OCI-LY1 (cell line): ENCODE measurements around the gene PARL.

Experiments used
- H2AFZ ChIP-seq: fragments of 200-600 bp; sonication (generic), shearing (Covaris generic); 2 replicates; pipeline ENCODE4 v1.6.0; 2014; ENCODE audit warnings: antibody characterized with exemption, mild to moderate bottlenecking, low read length
- H3F3A ChIP-seq: fragments of 200-600 bp; sonication (generic), shearing (Covaris generic); 2 replicates; pipeline ENCODE4 v1.6.0; 2014; ENCODE audit warnings: mild to moderate bottlenecking, antibody characterized with exemption, low read length, moderate library complexity; ENCODE audit not compliant: insufficient read depth
- H3K27ac ChIP-seq: fragments of 200-600 bp; sonication (generic); 2 replicates; pipeline ENCODE4 v1.5.1; 2014; ENCODE audit warnings: low read length, mixed run types, mild to moderate bottlenecking, low read depth; ENCODE audit not compliant: poor library complexity, severe bottlenecking
- H3K27me3 ChIP-seq: fragments of 200-600 bp; sonication (generic); 2 replicates; pipeline ENCODE4 v1.6.0; 2014; ENCODE audit warnings: antibody characterized with exemption, mild to moderate bottlenecking, low read length, moderate library complexity; ENCODE audit not compliant: insufficient read depth
- H3K36me3 ChIP-seq: fragments of 200-600 bp; sonication (generic); 2 replicates; pipeline ENCODE4 v1.6.1; 2014; ENCODE audit warnings: mild to moderate bottlenecking, antibody characterized with exemption, low read length, moderate library complexity, mixed read lengths; ENCODE audit not compliant: insufficient read depth
- H3K4me1 ChIP-seq: fragments of 200-600 bp; sonication (generic); 2 replicates; pipeline ENCODE4 v1.5.1; 2014; ENCODE audit warnings: mild to moderate bottlenecking, low read length, moderate library complexity; ENCODE audit not compliant: insufficient read depth, severe bottlenecking
- H3K4me2 ChIP-seq: fragments of 200-600 bp; sonication (generic), shearing (Covaris generic); 2 replicates; pipeline ENCODE4 v1.6.1; 2014; ENCODE audit warnings: low read length
- H3K4me3 ChIP-seq: fragments of 200-600 bp; sonication (generic); 2 replicates; pipeline ENCODE4 v1.5.1; 2014; ENCODE audit warnings: low read length, low read depth, mild to moderate bottlenecking, mixed read lengths; ENCODE audit not compliant: poor library complexity, severe bottlenecking
- H3K79me2 ChIP-seq: fragments of 200-600 bp; shearing (Covaris generic); 2 replicates; pipeline ENCODE4 v1.6.1; 2016; ENCODE audit warnings: mixed run types, low read length, mixed read lengths; ENCODE audit not compliant: insufficient read depth
- H3K9ac ChIP-seq: fragments of 200-600 bp; sonication (generic), shearing (Covaris generic); 2 replicates; pipeline ENCODE4 v1.6.1; 2014; ENCODE audit warnings: mild to moderate bottlenecking, low read length, mixed read lengths
- H3K9me2 ChIP-seq: fragments of 200-600 bp; sonication (generic), shearing (Covaris generic); 2 replicates; pipeline ENCODE4 v1.6.1; 2014; ENCODE audit warnings: low read depth, mild to moderate bottlenecking, low read length, mixed read lengths
- H3K9me3 ChIP-seq: fragments of 200-600 bp; shearing (Covaris generic); 2 replicates; pipeline ENCODE4 v1.6.1; 2014; ENCODE audit warnings: low read length, mixed read lengths
- H4K20me1 ChIP-seq: fragments of 200-600 bp; sonication (generic), shearing (Covaris generic); 2 replicates; pipeline ENCODE4 v1.6.0; 2016; ENCODE audit warnings: mild to moderate bottlenecking, low read length; ENCODE audit not compliant: insufficient read depth
- EZH2 ChIP-seq: fragments of 200-600 bp; sonication (generic), shearing (Covaris generic); IDR thresholded peaks from 2 replicates; pipeline ENCODE4 v1.8.0; 2017; ENCODE audit warnings: borderline replicate concordance, mixed run types, mild to moderate bottlenecking, antibody characterized with exemption, low read length, moderate library complexity, mixed read lengths
- TF ChIP-seq, protein P1 (sequence below): fragments of 200-600 bp; sonication (generic), shearing (Covaris generic); IDR thresholded peaks from 2 replicates; pipeline ENCODE4 v1.5.1; 2017; ENCODE audit warnings: mild to moderate bottlenecking, antibody characterized with exemption, low read length, moderate library complexity, mixed read lengths

The PARL gene

DNA sequence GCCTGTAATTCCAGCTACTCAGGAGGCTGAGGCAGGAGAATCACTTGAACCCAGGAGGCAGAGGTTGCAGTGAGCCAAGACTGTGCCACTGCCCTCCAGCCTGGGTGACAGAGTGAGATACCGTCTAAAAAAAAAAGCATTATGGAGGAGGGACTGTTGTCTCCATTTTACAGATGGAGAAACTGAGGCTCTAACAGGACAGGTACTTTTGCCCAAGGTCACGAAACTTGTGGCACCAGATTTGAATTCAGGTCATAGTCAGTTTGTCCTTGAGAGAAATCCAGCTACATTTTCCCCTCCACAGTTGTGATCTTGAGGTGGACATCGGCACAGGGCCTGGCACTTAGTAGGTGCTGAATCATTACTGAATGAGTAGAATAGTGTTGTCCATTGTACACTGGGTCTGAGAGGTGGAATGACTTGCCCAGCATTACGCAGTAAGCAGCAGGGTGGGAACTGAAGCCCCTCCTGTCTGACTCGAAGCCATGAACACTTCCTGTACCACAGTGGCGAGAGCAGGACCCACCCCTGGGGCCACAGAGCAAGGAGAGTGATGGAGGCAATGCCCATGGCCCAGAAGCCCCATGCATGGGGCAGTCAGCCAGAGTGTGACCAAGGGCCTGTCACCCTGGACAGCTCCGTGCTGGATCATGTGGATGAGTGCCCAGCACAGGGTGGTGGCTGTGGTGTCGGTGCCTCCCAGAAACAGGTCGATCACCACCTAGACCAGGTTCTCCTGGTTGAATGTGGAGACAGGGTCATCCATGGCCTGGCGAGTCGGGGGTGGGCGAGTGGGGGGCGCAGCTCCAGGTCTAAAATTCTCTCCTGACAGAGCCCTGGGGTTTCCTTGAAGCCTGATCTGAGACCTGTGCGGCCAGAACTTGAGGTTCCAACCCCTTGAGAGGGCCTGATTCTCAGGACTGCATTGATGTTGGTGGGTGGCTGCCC, 20.4 kb upstream of the PARL start:
- H2AFZ ChIP-seq: no peak overlapping the region
- no peak overlapping the region for H3K4me2 ChIP-seq
- no peak overlapping the region for H3K9ac ChIP-seq
- no peaks in the 10 kb centered on the region for H3K4me1 ChIP-seq
- TF ChIP-seq EZH2: no peak
- TF ChIP-seq, protein P1, sequence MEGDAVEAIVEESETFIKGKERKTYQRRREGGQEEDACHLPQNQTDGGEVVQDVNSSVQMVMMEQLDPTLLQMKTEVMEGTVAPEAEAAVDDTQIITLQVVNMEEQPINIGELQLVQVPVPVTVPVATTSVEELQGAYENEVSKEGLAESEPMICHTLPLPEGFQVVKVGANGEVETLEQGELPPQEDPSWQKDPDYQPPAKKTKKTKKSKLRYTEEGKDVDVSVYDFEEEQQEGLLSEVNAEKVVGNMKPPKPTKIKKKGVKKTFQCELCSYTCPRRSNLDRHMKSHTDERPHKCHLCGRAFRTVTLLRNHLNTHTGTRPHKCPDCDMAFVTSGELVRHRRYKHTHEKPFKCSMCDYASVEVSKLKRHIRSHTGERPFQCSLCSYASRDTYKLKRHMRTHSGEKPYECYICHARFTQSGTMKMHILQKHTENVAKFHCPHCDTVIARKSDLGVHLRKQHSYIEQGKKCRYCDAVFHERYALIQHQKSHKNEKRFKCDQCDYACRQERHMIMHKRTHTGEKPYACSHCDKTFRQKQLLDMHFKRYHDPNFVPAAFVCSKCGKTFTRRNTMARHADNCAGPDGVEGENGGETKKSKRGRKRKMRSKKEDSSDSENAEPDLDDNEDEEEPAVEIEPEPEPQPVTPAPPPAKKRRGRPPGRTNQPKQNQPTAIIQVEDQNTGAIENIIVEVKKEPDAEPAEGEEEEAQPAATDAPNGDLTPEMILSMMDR: no peak
- H3K27me3 ChIP-seq: 0 out of 2 replicates have a peak, but pooled peaks cover 5% of the 10 kb centered on the region
- no peaks in the 10 kb centered on the region for H3K9me2 ChIP-seq
- no peak overlapping the region for H3K27ac ChIP-seq
- no peaks in the 10 kb centered on the region for H3F3A ChIP-seq
- H3K4me3 ChIP-seq: no peak overlapping the region
- H3K79me2 ChIP-seq: no peaks in the 10 kb centered on the region
- H3K9me3 ChIP-seq: no peaks in the 10 kb centered on the region
- no peaks in the 10 kb centered on the region for H4K20me1 ChIP-seq
- no peaks in the 10 kb centered on the region for H3K36me3 ChIP-seq

DNA sequence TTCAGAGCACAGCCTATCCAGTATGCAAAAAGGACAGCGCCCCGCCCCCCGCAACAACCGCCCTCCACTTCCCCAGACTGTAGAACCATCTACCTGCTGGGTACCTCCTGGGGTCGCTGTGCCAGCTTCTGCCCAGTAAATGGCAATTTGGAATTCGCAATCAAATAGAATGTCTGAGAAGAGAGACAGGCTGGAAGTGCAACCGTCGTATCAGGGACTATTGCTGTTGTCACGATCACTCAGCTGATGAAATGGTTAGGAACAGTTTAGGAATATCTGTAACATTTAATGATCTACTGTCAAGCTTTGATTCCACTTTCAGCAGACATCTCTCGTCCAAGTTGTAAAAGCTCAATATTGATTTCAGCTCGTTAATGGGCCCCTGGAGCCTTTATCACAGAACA, 13.3 kb upstream of the PARL start:
- H3K79me2 ChIP-seq: no peaks in the 10 kb centered on the region
- H3K9ac ChIP-seq: no peak overlapping the region
- no peaks in the 10 kb centered on the region for H3K36me3 ChIP-seq
- no peak overlapping the region for H2AFZ ChIP-seq
- TF ChIP-seq, protein P1: peak; percentile 98
- TF ChIP-seq EZH2: no peak
- H3K4me3 ChIP-seq: no peak overlapping the region
- 0 out of 2 replicates have a peak, but pooled peaks cover 5% of the 10 kb centered on the region for H3K27me3 ChIP-seq
- H3K4me2 ChIP-seq: peak overlapping the region; percentile 35; the same call in 1 of the 2 replicates
- H3K27ac ChIP-seq: no peak overlapping the region
- H3K4me1 ChIP-seq: peaks cover 25% of the 10 kb centered on the region
- no peaks in the 10 kb centered on the region for H3K9me3 ChIP-seq
- H4K20me1 ChIP-seq: no peaks in the 10 kb centered on the region
- no peaks in the 10 kb centered on the region for H3K9me2 ChIP-seq
- H3F3A ChIP-seq: no peaks in the 10 kb centered on the region

DNA sequence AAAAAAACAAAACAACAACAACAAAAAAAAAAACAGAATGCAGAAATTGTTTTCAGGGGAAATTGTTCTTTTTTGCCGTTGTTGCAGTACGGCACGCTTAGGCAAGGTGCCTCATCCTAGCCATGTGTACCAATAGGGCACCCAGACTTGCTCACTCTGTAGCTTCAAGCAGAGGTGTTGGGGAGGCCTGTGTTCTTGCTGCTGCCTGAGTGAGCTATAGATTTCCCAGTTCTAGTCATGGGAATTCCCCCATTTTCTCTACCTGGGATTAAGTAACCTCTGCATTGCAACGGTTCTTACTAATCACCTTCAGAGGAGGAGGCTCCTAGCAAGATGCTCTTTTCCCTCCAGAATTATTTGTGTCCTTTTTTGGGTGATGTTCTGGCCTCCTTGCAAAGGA, 12.9 kb upstream of the PARL start:
- H3K79me2 ChIP-seq: no peaks in the 10 kb centered on the region
- H3K4me2 ChIP-seq: peak overlapping the region; percentile 35; the same call in 1 of the 2 replicates
- H3K27ac ChIP-seq: no peak overlapping the region

More for the DNA sequence above, 12.9 kb upstream of the PARL start:
- no peaks in the 10 kb centered on the region for H4K20me1 ChIP-seq
- peaks cover 25% of the 10 kb centered on the region for H3K4me1 ChIP-seq
- H3K27me3 ChIP-seq: 0 out of 2 replicates have a peak, but pooled peaks cover 1% of the 10 kb centered on the region
- TF ChIP-seq, protein P1: no peak
- TF ChIP-seq EZH2: no peak
- H3K9me2 ChIP-seq: no peaks in the 10 kb centered on the region
- no peak overlapping the region for H2AFZ ChIP-seq
- H3K36me3 ChIP-seq: no peaks in the 10 kb centered on the region
- H3F3A ChIP-seq: no peaks in the 10 kb centered on the region
- H3K4me3 ChIP-seq: no peak overlapping the region
- H3K9ac ChIP-seq: no peak overlapping the region
- no peaks in the 10 kb centered on the region for H3K9me3 ChIP-seq
